ENCODE data around the gene GFRA4.

The GFRA4 gene, protein sequence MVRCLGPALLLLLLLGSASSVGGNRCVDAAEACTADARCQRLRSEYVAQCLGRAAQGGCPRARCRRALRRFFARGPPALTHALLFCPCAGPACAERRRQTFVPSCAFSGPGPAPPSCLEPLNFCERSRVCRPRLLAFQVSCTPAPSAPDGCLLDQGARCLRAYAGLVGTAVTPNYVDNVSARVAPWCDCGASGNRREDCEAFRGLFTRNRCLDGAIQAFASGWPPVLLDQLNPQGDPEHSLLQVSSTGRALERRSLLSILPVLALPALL

GRCh38 chr20:3663031-3663701, at the start of gene GFRA4:
Gene GFRA4, minus strand, starts transcription at chr20:3663399. Its CDS starts 0 bp downstream, at chr20:3663399.
- H3K4me3 ChIP-seq (ENCODE audit: low read depth, low read length) = no peak within 1 kb of the TSS
- no peak for DNase-seq (ENCODE audit: low read depth)
- TF ChIP-seq, protein P1, sequence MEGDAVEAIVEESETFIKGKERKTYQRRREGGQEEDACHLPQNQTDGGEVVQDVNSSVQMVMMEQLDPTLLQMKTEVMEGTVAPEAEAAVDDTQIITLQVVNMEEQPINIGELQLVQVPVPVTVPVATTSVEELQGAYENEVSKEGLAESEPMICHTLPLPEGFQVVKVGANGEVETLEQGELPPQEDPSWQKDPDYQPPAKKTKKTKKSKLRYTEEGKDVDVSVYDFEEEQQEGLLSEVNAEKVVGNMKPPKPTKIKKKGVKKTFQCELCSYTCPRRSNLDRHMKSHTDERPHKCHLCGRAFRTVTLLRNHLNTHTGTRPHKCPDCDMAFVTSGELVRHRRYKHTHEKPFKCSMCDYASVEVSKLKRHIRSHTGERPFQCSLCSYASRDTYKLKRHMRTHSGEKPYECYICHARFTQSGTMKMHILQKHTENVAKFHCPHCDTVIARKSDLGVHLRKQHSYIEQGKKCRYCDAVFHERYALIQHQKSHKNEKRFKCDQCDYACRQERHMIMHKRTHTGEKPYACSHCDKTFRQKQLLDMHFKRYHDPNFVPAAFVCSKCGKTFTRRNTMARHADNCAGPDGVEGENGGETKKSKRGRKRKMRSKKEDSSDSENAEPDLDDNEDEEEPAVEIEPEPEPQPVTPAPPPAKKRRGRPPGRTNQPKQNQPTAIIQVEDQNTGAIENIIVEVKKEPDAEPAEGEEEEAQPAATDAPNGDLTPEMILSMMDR (IDR thresholded peaks at IDR 0.05; ENCODE audit: control insufficient read depth, extremely low read depth, insufficient read depth) = no peak

- TF ChIP-seq, protein P1 (IDR thresholded peaks at IDR 0.05; ENCODE audit: control insufficient read depth, extremely low read depth, insufficient read depth) = no peak
- H3K4me3 ChIP-seq (ENCODE audit: low read depth, low read length) = no peak within 1 kb of the TSS
- no peak for DNase-seq (ENCODE audit: low read depth)
Measured at GRCh38 chr20:3712279-3712873, 49.2 kb upstream of the GFRA4 start, which contains the start of gene SIGLEC1. Gene SIGLEC1, minus strand, starts transcription at chr20:3712600. Its CDS starts 5,472 bp downstream, at chr20:3707128.

GRCh38 chr20:3711484-3711941, 48.3 kb upstream of the GFRA4 start:
- TF ChIP-seq, protein P1 (IDR thresholded peaks at IDR 0.05; ENCODE audit: control insufficient read depth, extremely low read depth, insufficient read depth) = no peak
- no peak overlapping the region for H3K4me3 ChIP-seq (ENCODE audit: low read depth, low read length)
- no peak for DNase-seq (ENCODE audit: low read depth)

- no peak overlapping the region for H3K4me3 ChIP-seq (ENCODE audit: low read depth, low read length)
- DNase-seq (ENCODE audit: low read depth) = no peak
- TF ChIP-seq, protein P1 (IDR thresholded peaks at IDR 0.05; ENCODE audit: control insufficient read depth, extremely low read depth, insufficient read depth) = peak; percentile 95
Measured at GRCh38 chr20:3710703-3711483, 47.7 kb upstream of the GFRA4 start.

- H3K4me3 ChIP-seq (ENCODE audit: low read depth, low read length) = no peak overlapping the region
- TF ChIP-seq, protein P1 (IDR thresholded peaks at IDR 0.05; ENCODE audit: control insufficient read depth, extremely low read depth, insufficient read depth) = no peak
- no peak for DNase-seq (ENCODE audit: low read depth)
Measured at GRCh38 chr20:3710011-3710466, 46.8 kb upstream of the GFRA4 start.

DNA sequence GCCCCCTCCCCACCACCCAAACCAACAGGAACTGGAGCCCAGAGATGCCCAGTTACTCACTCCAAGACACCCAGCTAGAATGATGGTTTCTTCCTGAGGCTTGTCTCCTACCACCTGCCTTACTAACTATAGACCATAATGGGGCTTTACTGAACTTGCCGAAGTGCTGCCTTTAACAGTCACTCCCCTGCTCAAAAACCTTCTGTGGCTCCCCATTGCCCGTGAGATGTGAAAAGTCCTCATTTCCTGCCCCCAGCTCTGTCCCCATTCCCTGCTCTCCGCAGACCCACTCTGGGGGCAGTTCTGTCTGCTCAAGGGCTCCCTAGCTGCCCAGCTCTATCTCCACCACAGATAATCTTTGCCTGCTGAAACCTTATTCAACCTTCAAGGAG, 44.3 kb upstream of the GFRA4 start:
- no peak overlapping the region for H3K4me3 ChIP-seq (ENCODE audit: low read depth, low read length)
- DNase-seq (ENCODE audit: low read depth) = no peak
- TF ChIP-seq, protein P1 (IDR thresholded peaks at IDR 0.05; ENCODE audit: control insufficient read depth, extremely low read depth, insufficient read depth) = no peak

Measured in LNCaP clone FGC (cell line).